ENCODE results near the gene MINDY3. TPM values are rescaled to one million over a fixed set of nuclear protein-coding genes. Genes with fewer than 3 reads are reported as not detected.

Gene MINDY3
- total RNA-seq, 1 experiment from 2014 or later, result 10.8 TPM

DNA sequence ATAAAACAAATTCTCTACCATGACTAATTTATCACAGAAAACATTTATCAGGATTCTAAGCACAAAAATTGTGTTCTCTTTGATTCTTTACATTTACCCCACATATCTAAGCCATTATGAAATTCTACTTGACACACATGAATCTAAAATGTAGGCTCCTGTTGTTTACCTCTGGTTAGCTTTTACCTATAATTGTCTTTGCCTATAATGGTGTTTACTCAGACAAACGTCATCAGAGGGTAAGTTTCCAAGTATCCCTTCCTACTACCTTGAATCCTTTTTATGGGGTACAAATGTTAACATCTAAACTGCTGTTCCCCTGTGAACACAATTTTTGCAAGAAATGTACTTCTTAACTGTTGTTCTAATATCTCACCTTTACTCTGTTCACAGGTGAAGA, 63.5 kb downstream of the MINDY3 start:
- no peaks in the 10 kb centered on the region for H4K20me1 ChIP-seq (ENCODE audit: insufficient read depth)
- no peak overlapping the region for H3K4me2 ChIP-seq
- H3K27ac ChIP-seq, result no peak overlapping the region
- no peak overlapping the region for H2AFZ ChIP-seq
- no peaks in the 10 kb centered on the region for H3F3A ChIP-seq (ENCODE audit: insufficient read depth, low read depth)
- no TSS peak for BruUV-seq (replicated peaks)
- intact Hi-C loops (cut with micrococcal nuclease; ENCODE audit: unreplicated experiment), result no loop called here
- H3K9me3 ChIP-seq (ENCODE audit: insufficient read depth, low read depth), result no peaks in the 10 kb centered on the region
- H3K79me2 ChIP-seq (ENCODE audit: low read depth), result no peaks in the 10 kb centered on the region
- no peaks in the 10 kb centered on the region for H3K36me3 ChIP-seq (ENCODE audit: low read depth)
- DNase-seq, result no peak
- H3K27me3 ChIP-seq (ENCODE audit: insufficient read depth, low read depth), result no peaks in the 10 kb centered on the region
- no peak for TF ChIP-seq EZH2 (IDR thresholded peaks at IDR 0.05; ENCODE audit: low read depth)
- TF ChIP-seq, protein P1, sequence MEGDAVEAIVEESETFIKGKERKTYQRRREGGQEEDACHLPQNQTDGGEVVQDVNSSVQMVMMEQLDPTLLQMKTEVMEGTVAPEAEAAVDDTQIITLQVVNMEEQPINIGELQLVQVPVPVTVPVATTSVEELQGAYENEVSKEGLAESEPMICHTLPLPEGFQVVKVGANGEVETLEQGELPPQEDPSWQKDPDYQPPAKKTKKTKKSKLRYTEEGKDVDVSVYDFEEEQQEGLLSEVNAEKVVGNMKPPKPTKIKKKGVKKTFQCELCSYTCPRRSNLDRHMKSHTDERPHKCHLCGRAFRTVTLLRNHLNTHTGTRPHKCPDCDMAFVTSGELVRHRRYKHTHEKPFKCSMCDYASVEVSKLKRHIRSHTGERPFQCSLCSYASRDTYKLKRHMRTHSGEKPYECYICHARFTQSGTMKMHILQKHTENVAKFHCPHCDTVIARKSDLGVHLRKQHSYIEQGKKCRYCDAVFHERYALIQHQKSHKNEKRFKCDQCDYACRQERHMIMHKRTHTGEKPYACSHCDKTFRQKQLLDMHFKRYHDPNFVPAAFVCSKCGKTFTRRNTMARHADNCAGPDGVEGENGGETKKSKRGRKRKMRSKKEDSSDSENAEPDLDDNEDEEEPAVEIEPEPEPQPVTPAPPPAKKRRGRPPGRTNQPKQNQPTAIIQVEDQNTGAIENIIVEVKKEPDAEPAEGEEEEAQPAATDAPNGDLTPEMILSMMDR (conservative IDR thresholded peaks at IDR 0.05), result no peak
- no peaks in the 10 kb centered on the region for H3K9me2 ChIP-seq (ENCODE audit: insufficient read depth)
- CTCF ChIA-PET, result no interaction called here
- H3K4me1 ChIP-seq (replicated peaks; ENCODE audit: insufficient read depth), result no peaks in the 10 kb centered on the region
- POLR2A ChIA-PET (ENCODE audit: unreplicated experiment), result no interaction called here
- no peak overlapping the region for H3K4me3 ChIP-seq

DNA sequence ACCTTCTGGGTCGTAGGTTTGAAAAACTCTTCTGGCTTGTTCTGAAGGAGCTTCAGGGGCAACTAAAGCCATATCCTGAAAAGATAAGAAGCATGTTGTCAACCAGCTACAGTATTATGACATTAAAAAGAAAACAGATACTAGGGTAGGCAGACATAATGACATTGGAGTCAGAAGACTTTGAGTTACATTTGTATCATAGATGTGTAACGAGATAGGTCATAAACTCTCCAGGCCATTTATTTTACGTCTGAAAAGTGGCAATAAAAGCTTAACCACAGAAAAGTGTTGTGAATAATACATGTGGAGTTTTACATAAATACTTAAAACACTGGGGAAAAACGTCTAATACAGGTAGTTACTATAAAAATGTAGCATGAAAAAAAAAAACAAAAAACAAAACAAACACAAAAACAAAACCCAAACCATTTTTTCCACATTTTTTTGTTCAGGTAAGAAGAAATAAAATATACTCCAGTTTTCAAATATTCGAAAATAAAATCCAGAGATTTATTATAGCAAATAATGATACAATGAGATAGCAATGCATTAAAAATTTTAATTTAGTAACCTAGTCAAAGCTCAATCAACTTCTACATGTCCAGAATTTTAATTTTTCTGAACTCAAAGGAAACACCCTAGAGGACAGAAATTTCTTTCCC, 64.1 kb downstream of the MINDY3 start:
- TF ChIP-seq EZH2 (IDR thresholded peaks at IDR 0.05; ENCODE audit: low read depth), result no peak
- TF ChIP-seq, protein P1 (conservative IDR thresholded peaks at IDR 0.05), result no peak
- no peaks in the 10 kb centered on the region for H3K4me1 ChIP-seq (replicated peaks; ENCODE audit: insufficient read depth)
- no peaks in the 10 kb centered on the region for H3K9me2 ChIP-seq (ENCODE audit: insufficient read depth)
- no peaks in the 10 kb centered on the region for H4K20me1 ChIP-seq (ENCODE audit: insufficient read depth)
- H3F3A ChIP-seq (ENCODE audit: insufficient read depth, low read depth), result no peaks in the 10 kb centered on the region
- no peak overlapping the region for H3K4me3 ChIP-seq
- DNase-seq, result no peak
- H3K27ac ChIP-seq, result no peak overlapping the region
- H2AFZ ChIP-seq, result no peak overlapping the region
- ChIA-PET POLR2A (ENCODE audit: unreplicated experiment) (no interaction called here), CTCF (no interaction called here)
- H3K79me2 ChIP-seq (ENCODE audit: low read depth), result no peaks in the 10 kb centered on the region
- H3K27me3 ChIP-seq (ENCODE audit: insufficient read depth, low read depth), result no peaks in the 10 kb centered on the region
- intact Hi-C loops (cut with micrococcal nuclease; ENCODE audit: unreplicated experiment), result no loop called here
- no TSS peak for BruUV-seq (replicated peaks)
- no peaks in the 10 kb centered on the region for H3K36me3 ChIP-seq (ENCODE audit: low read depth)
- H3K9me3 ChIP-seq (ENCODE audit: insufficient read depth, low read depth), result no peaks in the 10 kb centered on the region
- no peak overlapping the region for H3K4me2 ChIP-seq

DNA sequence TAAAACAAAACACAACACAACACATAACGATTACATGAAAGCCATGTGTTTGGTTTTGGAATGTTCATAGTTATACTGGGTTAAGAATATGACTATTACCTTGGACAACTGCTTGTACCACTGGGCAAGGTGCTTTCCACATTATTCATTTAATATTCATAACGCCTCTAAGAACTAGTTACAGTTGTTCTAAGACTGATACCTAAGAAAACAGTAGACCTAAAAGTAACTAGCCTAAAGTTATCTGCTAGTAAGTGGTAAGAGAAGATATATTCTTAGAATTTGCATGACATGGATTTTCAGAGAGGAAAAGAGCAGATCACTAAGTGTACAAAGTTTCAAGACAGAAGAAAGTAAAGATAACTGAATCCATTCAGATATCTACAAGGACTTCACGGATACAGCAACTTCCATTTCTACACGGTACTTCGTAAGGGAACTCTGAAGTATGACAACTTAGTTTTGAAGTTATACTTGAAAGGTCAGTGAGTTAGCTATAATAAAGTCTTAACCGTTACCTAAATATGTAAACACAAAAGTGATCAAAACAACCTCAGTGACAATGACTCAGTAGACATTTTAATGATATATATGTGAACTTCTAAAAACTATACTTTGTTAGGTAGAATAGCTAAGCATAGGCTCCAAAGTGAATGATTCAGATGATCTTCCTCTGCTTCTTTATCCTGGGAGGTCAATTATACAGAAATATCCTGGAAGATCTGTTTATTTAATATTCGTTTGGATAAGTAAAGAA, 65.1 kb downstream of the MINDY3 start:
- Histone ChIP-seq H3F3A (ENCODE audit: insufficient read depth, low read depth) (no peaks in the 10 kb centered on the region), H3K4me3 (no peak overlapping the region), H3K36me3 (ENCODE audit: low read depth) (no peaks in the 10 kb centered on the region), H4K20me1 (ENCODE audit: insufficient read depth) (no peaks in the 10 kb centered on the region), H3K4me1 (replicated peaks; ENCODE audit: insufficient read depth) (no peaks in the 10 kb centered on the region), H3K4me2 (no peak overlapping the region), H3K9me2 (ENCODE audit: insufficient read depth) (no peaks in the 10 kb centered on the region), H3K27me3 (ENCODE audit: insufficient read depth, low read depth) (no peaks in the 10 kb centered on the region), H3K9me3 (ENCODE audit: insufficient read depth, low read depth) (no peaks in the 10 kb centered on the region), H3K27ac (no peak overlapping the region), H2AFZ (no peak overlapping the region), H3K79me2 (ENCODE audit: low read depth) (no peaks in the 10 kb centered on the region)
- CTCF ChIA-PET, result no interaction called here
- intact Hi-C loops (cut with micrococcal nuclease; ENCODE audit: unreplicated experiment), result no loop called here
- no TSS peak for BruUV-seq (replicated peaks)
- TF ChIP-seq, protein P1 (conservative IDR thresholded peaks at IDR 0.05), result no peak
- no peak for TF ChIP-seq EZH2 (IDR thresholded peaks at IDR 0.05; ENCODE audit: low read depth)
- POLR2A ChIA-PET (ENCODE audit: unreplicated experiment), result no interaction called here
- no peak for DNase-seq
